Caco-2 (cell line): Measurements from ENCODE around the gene TAS2R4. TPM values are rescaled to one million over a fixed set of nuclear protein-coding genes. Genes with fewer than 3 reads are reported as not detected.

Experiments
- BruUV-seq: library from RNA; stranded (reverse); fragments of 400-500 nt; replicated peaks from 2 replicates; lab custom pipeline; 2021; lab: Mats Ljungman, UMichigan
- CTCF ChIA-PET: fragments of 300-600 bp; sonication (Branson Sonifier 250); formaldehyde crosslinking; loops from one replicate; lab custom pipeline; 2022; ENCODE audit warnings: antibody characterized with exemption; lab: Charles Lee
- POLR2A ChIA-PET: fragments of 300-600 bp; sonication (Branson Sonifier 250); formaldehyde crosslinking; loops from one replicate; lab custom pipeline; 2022; ENCODE audit warnings: antibody characterized with exemption; lab: Charles Lee
- DNase-seq, 2 experiments: peaks; one replicate each; pipeline versions ENCODE4 v3.0.0 to v3.0.0-alpha.2; 2020 to 2022
- H3K27me3 ChIP-seq: replicated peaks from 2 replicates; pipeline ENCODE4 v1.6.0; 2011; ENCODE audit warnings: low read length; ENCODE audit not compliant: control insufficient read depth, insufficient read depth
- H3K36me3 ChIP-seq: 2 replicates; pipeline ENCODE4 v1.5.1; 2011; ENCODE audit warnings: low read length; ENCODE audit not compliant: control insufficient read depth, insufficient read depth
- H3K4me1 ChIP-seq: fragments of 250-450 bp; sonication (Bioruptor Pico); 2 replicates; pipeline ENCODE4 v1.5.1; 2020; ENCODE audit warnings: mild to moderate bottlenecking
- H3K4me3 ChIP-seq: 2 replicates; pipeline ENCODE4 v1.5.1; 2011; ENCODE audit warnings: low read depth, mild to moderate bottlenecking, control low read depth, low read length
- H3K9me3 ChIP-seq: fragments of 250-450 bp; sonication (Bioruptor Pico); 2 replicates; pipeline ENCODE4 v1.5.1; 2020; ENCODE audit warnings: mild to moderate bottlenecking, moderate library complexity
- H3K27ac Mint-ChIP-seq: one replicate; pipeline ENCODE4 v1.8.0; 2022; ENCODE audit warnings: mixed read lengths; ENCODE audit not compliant: unreplicated experiment
- H3K27me3 Mint-ChIP-seq: one replicate; pipeline ENCODE4 v1.8.0; 2022; ENCODE audit warnings: mixed read lengths; ENCODE audit not compliant: insufficient read depth, unreplicated experiment
- H3K36me3 Mint-ChIP-seq: one replicate; pipeline ENCODE4 v1.8.0; 2022; ENCODE audit warnings: mild to moderate bottlenecking, mixed read lengths; ENCODE audit not compliant: insufficient read depth, unreplicated experiment
- H3K4me1 Mint-ChIP-seq: one replicate; pipeline ENCODE4 v1.8.0; 2022; ENCODE audit warnings: low read depth, mixed read lengths; ENCODE audit not compliant: unreplicated experiment
- H3K4me3 Mint-ChIP-seq: one replicate; pipeline ENCODE4 v1.8.0; 2022; ENCODE audit warnings: mild to moderate bottlenecking, moderate library complexity, mixed read lengths; ENCODE audit not compliant: unreplicated experiment
- H3K9me3 Mint-ChIP-seq: one replicate; pipeline ENCODE4 v1.8.0; 2022; ENCODE audit warnings: mixed read lengths; ENCODE audit not compliant: unreplicated experiment
- CTCF ChIP-seq, 2 experiments: fragments of 200-600 bp in 1 of 2; IDR thresholded peaks; 1 replicate in 1 of 2; 2 replicates in 1 of 2; pipeline versions ENCODE4 v1.5.1 to v1.8.0; 2011 to 2022; ENCODE audit warnings: antibody characterized with exemption in 1 of 2, control low read depth in 1 of 2, inconsistent platforms in 1 of 2, low read depth in 1 of 2, low read length in 1 of 2, mild to moderate bottlenecking in 1 of 2, moderate library complexity in 1 of 2; ENCODE audit not compliant: insufficient read depth in 1 of 2, severe bottlenecking in 1 of 2, unreplicated experiment in 1 of 2
- intact Hi-C: fragments of 100-400 bp; cut with micrococcal nuclease; formaldehyde crosslinking; loops from one replicate; pipeline ENCODE4 v1.10.0; 2022; ENCODE audit not compliant: unreplicated experiment
- total RNA-seq: library from RNA; stranded (reverse); gene quantifications from 2 replicates; pipeline ENCODE4 v1.2.3, GENCODE V29; 2022

The TAS2R4 gene
- total RNA-seq, 1 experiment from 2014 or later: 1.2 TPM

- ChIA-PET POLR2A (interaction anchor here (1.0 to 1.6 kb wide), 2 partner anchors 24 to 84 kb away, joined by 12 to 16 read pairs; no protein-coding TSS in a partner anchor), CTCF (interaction anchor here (1.0 to 3.9 kb wide), 8 partner anchors 23 to 84 kb away, joined by 3 to 65 read pairs (median 6); no protein-coding TSS in a partner anchor)
- BruUV-seq: TSS peak; percentile 74
- peaks cover 3% of the 10 kb centered on the region for H3K36me3 ChIP-seq
- TF ChIP-seq CTCF (IDR thresholded peaks at IDR 0.05; ENCODE audit: insufficient read depth in 1 of 2, low read depth in 1 of 2, low read length in 1 of 2, severe bottlenecking in 1 of 2, unreplicated experiment in 1 of 2): no peak
- H3K9me3 Mint-ChIP-seq: no peaks in the 10 kb centered on the region
- H3K9me3 ChIP-seq: no peaks in the 10 kb centered on the region
- peak overlapping the region; percentile 87 for H3K4me3 Mint-ChIP-seq
- no peaks in the 10 kb centered on the region for H3K27me3 ChIP-seq
- H3K27me3 Mint-ChIP-seq: no peaks in the 10 kb centered on the region
- H3K4me3 ChIP-seq: peak overlapping the region; percentile 87
- 0 out of 2 replicates have a peak, but pooled peaks cover 5% of the 10 kb centered on the region for H3K4me1 ChIP-seq
- H3K36me3 Mint-ChIP-seq: peaks cover 46% of the 10 kb centered on the region
- DNase-seq: no peak
- intact Hi-C loops: loop anchor here (1.0 to 5.0 kb wide), 4 partner anchors 24 to 449 kb away; partner anchors contain the start of gene DENND11
- H3K27ac Mint-ChIP-seq: peak overlapping the region; percentile 98
- H3K4me1 Mint-ChIP-seq: peaks cover 24% of the 10 kb centered on the region
These were observed 37.9 kb upstream of the TAS2R4 start for GRCh38 chr7:141738592-141739013.

GRCh38 chr7:141739250-141739649 lies 37.2 kb upstream of the TAS2R4 start:
- Histone ChIP-seq H3K36me3 (peaks cover 3% of the 10 kb centered on the region), H3K4me1 (0 out of 2 replicates have a peak, but pooled peaks cover 5% of the 10 kb centered on the region), H3K9me3 (no peaks in the 10 kb centered on the region), H3K27me3 (no peaks in the 10 kb centered on the region), H3K4me3 (peak overlapping the region; percentile 87)
- H3K27me3 Mint-ChIP-seq: no peaks in the 10 kb centered on the region
- peaks cover 53% of the 10 kb centered on the region for H3K36me3 Mint-ChIP-seq
- no peak for DNase-seq
- no peak for TF ChIP-seq CTCF (IDR thresholded peaks at IDR 0.05; ENCODE audit: insufficient read depth in 1 of 2, low read depth in 1 of 2, low read length in 1 of 2, severe bottlenecking in 1 of 2, unreplicated experiment in 1 of 2)
- CTCF ChIA-PET: interaction anchor here (1.6 to 3.9 kb wide), 2 partner anchors 38 to 84 kb away, joined by 7 to 65 read pairs; no protein-coding TSS in a partner anchor
- intact Hi-C loops: loop anchor here (2.0 to 5.0 kb wide), 2 partner anchors 36 to 448 kb away; partner anchors contain the start of gene DENND11
- POLR2A ChIA-PET: no interaction called here
- BruUV-seq: no TSS peak
- H3K27ac Mint-ChIP-seq: peak overlapping the region; percentile 59
- no peaks in the 10 kb centered on the region for H3K9me3 Mint-ChIP-seq
- H3K4me3 Mint-ChIP-seq: peak overlapping the region; percentile 87
- H3K4me1 Mint-ChIP-seq: peaks cover 24% of the 10 kb centered on the region

GRCh38 chr7:141742229-141742628 lies 34.2 kb upstream of the TAS2R4 start:
- intact Hi-C loops: no loop called here
- ChIA-PET POLR2A (no interaction called here), CTCF (interaction anchor here (1.0 kb wide), 1 partner anchor 44 kb away, joined by 5 read pairs; no protein-coding TSS in a partner anchor)
- no peak for TF ChIP-seq CTCF (IDR thresholded peaks at IDR 0.05; ENCODE audit: insufficient read depth in 1 of 2, low read depth in 1 of 2, low read length in 1 of 2, severe bottlenecking in 1 of 2, unreplicated experiment in 1 of 2)
- H3K36me3 ChIP-seq: peaks cover 5% of the 10 kb centered on the region
- Mint-ChIP-seq H3K27me3 (no peaks in the 10 kb centered on the region), H3K4me3 (no peak overlapping the region), H3K9me3 (no peaks in the 10 kb centered on the region), H3K36me3 (peaks cover 74% of the 10 kb centered on the region), H3K4me1 (peaks cover 24% of the 10 kb centered on the region), H3K27ac (no peak overlapping the region)
- DNase-seq: no peak
- BruUV-seq: no TSS peak
- H3K9me3 ChIP-seq: no peaks in the 10 kb centered on the region
- H3K4me1 ChIP-seq: 0 out of 2 replicates have a peak, but pooled peaks cover 5% of the 10 kb centered on the region
- H3K27me3 ChIP-seq: no peaks in the 10 kb centered on the region
- H3K4me3 ChIP-seq: no peak overlapping the region
